ENCODE measurements around the gene RAB2B.

Gene RAB2B

GRCh38 chr14:21476925-21477681 lies at the start of gene RAB2B, which contains the start of gene TOX4:
Gene RAB2B, minus strand, starts transcription at chr14:21476959. Its CDS starts 87 bp downstream, at chr14:21476872.
Gene TOX4, plus strand, starts transcription at chr14:21477195. Its CDS starts 84 bp downstream, at chr14:21477279.
- DNase-seq: peak; percentile 100

- peak; percentile 100 for DNase-seq
These were observed 49.4 kb upstream of the RAB2B start, which contains the start of gene SALL2 for GRCh38 chr14:21525962-21526671. Gene SALL2, minus strand, starts transcription at chr14:21526346. Its CDS starts 219 bp downstream, at chr14:21526127.

GRCh38 chr14:21525571-21525961 lies 48.8 kb upstream of the RAB2B start:
- peak; percentile 62 for DNase-seq

- no peak for DNase-seq
These were observed 48.1 kb upstream of the RAB2B start for GRCh38 chr14:21524575-21525490.

- no peak for DNase-seq
These were observed 46.4 kb upstream of the RAB2B start for GRCh38 chr14:21523203-21523602.

- no peak for DNase-seq
These were observed 44.7 kb upstream of the RAB2B start for GRCh38 chr14:21521501-21521900.

GRCh38 chr14:21520767-21521166 lies 44.0 kb upstream of the RAB2B start:
- DNase-seq: no peak

- DNase-seq: no peak
These were observed 42.0 kb upstream of the RAB2B start for GRCh38 chr14:21518725-21519124.

- no peak for DNase-seq
These were observed 37.6 kb upstream of the RAB2B start for GRCh38 chr14:21514341-21514740.

- peak; percentile 100 for DNase-seq
These were observed 34.2 kb upstream of the RAB2B start, which contains the start of gene METTL3 for GRCh38 chr14:21510735-21511657. Gene METTL3, minus strand, starts transcription at chr14:21511340. Its CDS starts 117 bp downstream, at chr14:21511223.

GRCh38 chr14:21509432-21510143 lies 32.8 kb upstream of the RAB2B start:
- no peak for DNase-seq

- no peak for DNase-seq
These were observed 29.8 kb upstream of the RAB2B start for GRCh38 chr14:21506557-21506956.

GRCh38 chr14:21505012-21505553 lies 28.3 kb upstream of the RAB2B start:
- DNase-seq: no peak

GRCh38 chr14:21503376-21503775 lies 26.6 kb upstream of the RAB2B start:
- no peak for DNase-seq

- no peak for DNase-seq
These were observed 24.8 kb upstream of the RAB2B start for GRCh38 chr14:21501568-21501967.

GRCh38 chr14:21498540-21499526 lies 22.1 kb upstream of the RAB2B start:
- DNase-seq: peak; percentile 93

- DNase-seq: no peak
These were observed 19.7 kb upstream of the RAB2B start for GRCh38 chr14:21496453-21496852.

GRCh38 chr14:21494902-21495762 lies 18.4 kb upstream of the RAB2B start:
- DNase-seq: no peak
